Measurements from ENCODE around the gene EGFL7.

DNA sequence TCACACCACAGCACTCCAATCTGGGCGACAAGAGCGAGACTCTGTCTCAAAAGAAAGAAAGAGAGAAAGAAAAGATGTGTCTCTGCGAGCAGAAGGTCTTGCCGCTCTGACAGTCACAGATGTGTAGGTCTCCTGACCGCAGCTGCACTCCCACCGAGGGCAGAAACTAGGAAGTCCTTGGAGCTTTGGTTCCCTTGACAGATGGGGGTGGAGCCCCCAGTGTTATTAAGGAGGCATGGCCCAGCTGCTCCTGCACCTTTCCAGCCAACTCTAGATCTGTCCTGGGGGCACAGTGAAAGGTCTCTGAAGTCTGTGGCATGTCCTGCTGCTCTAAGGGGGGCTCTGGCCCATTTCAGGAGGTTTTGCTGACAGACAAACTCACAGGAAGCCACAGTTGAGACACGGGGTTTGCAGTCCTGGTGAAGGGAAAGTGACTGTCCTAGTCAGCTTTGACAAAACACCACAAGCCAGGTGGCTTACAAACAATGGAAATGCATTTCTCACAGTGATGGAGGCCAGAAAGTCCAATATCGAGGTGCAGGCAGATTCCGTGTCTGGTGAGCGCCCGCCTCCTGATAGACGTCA is 40.7 kb downstream of the EGFL7 start:
- TF ChIP-seq POLR2A (IDR thresholded peaks at IDR 0.05) (no peak), EP300 (IDR thresholded peaks at IDR 0.05; ENCODE audit: low read depth) (no peak), POLR2AphosphoS5 (IDR thresholded peaks at IDR 0.05) (no peak)
- TF ChIP-seq, protein P1, sequence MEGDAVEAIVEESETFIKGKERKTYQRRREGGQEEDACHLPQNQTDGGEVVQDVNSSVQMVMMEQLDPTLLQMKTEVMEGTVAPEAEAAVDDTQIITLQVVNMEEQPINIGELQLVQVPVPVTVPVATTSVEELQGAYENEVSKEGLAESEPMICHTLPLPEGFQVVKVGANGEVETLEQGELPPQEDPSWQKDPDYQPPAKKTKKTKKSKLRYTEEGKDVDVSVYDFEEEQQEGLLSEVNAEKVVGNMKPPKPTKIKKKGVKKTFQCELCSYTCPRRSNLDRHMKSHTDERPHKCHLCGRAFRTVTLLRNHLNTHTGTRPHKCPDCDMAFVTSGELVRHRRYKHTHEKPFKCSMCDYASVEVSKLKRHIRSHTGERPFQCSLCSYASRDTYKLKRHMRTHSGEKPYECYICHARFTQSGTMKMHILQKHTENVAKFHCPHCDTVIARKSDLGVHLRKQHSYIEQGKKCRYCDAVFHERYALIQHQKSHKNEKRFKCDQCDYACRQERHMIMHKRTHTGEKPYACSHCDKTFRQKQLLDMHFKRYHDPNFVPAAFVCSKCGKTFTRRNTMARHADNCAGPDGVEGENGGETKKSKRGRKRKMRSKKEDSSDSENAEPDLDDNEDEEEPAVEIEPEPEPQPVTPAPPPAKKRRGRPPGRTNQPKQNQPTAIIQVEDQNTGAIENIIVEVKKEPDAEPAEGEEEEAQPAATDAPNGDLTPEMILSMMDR (IDR thresholded peaks at IDR 0.05), result no peak
